Activated CD8-positive, alpha-beta T cell treated with anti-CD3 and anti-CD28 coated beads for 36 hours (primary cell): ENCODE measurements around the gene TRIM38. TPM values are rescaled to one million over a fixed set of nuclear protein-coding genes. Genes with fewer than 3 reads are reported as not detected.

Experiments
- ATAC-seq: fragments of 200-7000 bp; cut with Tn5 transposase; one replicate; pipeline ENCODE4 v1.10.0; 2021; ENCODE audit warnings: mild to moderate bottlenecking, moderate library complexity
- CTCF ChIA-PET: fragments of 350-600 bp; sonication (Branson Sonifier 250); formaldehyde crosslinking; loops from one replicate; lab custom pipeline; 2021; ENCODE audit warnings: antibody characterized with exemption; lab: Charles Lee
- POLR2A ChIA-PET: fragments of 350-600 bp; sonication (Branson Sonifier 250); formaldehyde crosslinking; loops from one replicate; lab custom pipeline; 2021; ENCODE audit warnings: antibody characterized with exemption; lab: Charles Lee
- DNase-seq: peaks from one replicate; pipeline ENCODE4 v3.0.0-alpha.2; 2020
- H3K27ac Mint-ChIP-seq: one replicate; pipeline ENCODE4 v1.8.0; 2021; ENCODE audit warnings: mild to moderate bottlenecking, mixed read lengths
- H3K27me3 Mint-ChIP-seq: one replicate; pipeline ENCODE4 v1.8.0; 2021; ENCODE audit warnings: mixed read lengths
- H3K36me3 Mint-ChIP-seq: one replicate; pipeline ENCODE4 v1.8.0; 2021; ENCODE audit warnings: low read depth, mixed read lengths
- H3K4me1 Mint-ChIP-seq: one replicate; pipeline ENCODE4 v1.8.0; 2021; ENCODE audit warnings: low read depth, mixed read lengths
- H3K4me3 Mint-ChIP-seq: one replicate; pipeline ENCODE4 v1.8.0; 2021; ENCODE audit warnings: mild to moderate bottlenecking, moderate library complexity, mixed read lengths
- H3K9me3 Mint-ChIP-seq: one replicate; pipeline ENCODE4 v1.8.0; 2021; ENCODE audit warnings: mixed read lengths
- intact Hi-C: fragments of 100-400 bp; cut with micrococcal nuclease; formaldehyde crosslinking; loops from one replicate; pipeline ENCODE4 v1.10.0; 2022
- total RNA-seq, 2 experiments: library from RNA; stranded (reverse); gene quantifications; one replicate each; pipeline ENCODE4 v1.2.3, GENCODE V29; 2021
- TF ChIP-seq, protein P1 (sequence below): fragments of 200-600 bp; IDR thresholded peaks from one replicate; pipeline ENCODE4 v1.8.0; 2022; ENCODE audit warnings: antibody characterized with exemption, mild to moderate bottlenecking

The TRIM38 gene
- total RNA-seq, 2 experiments from 2014 or later, result 8.0 to 8.3 TPM

DNA sequence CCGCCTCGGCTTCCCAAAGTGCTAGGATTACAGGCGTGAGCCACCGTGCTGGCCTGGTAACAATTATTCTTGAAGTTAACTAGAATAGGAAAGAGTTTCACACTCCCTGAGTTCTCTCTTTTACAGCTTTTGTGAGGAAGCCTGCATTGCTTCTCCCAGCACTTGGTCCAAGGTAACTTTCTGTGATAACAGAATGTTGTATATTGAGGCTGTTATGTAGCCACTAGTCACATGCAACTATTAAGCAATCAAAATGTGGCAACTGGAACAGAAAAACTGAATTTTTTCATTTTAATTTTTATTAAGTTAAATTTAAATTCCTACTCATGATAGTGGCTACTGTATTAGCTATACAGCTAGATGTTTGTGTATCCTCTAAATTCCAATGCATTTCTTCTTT lies 2.5 kb downstream of the TRIM38 start:
- no peak overlapping the region for H3K4me3 Mint-ChIP-seq
- H3K4me1 Mint-ChIP-seq, result peaks cover 72% of the 10 kb centered on the region
- H3K9me3 Mint-ChIP-seq, result peaks cover 11% of the 10 kb centered on the region
- H3K27ac Mint-ChIP-seq, result no peak overlapping the region
- H3K27me3 Mint-ChIP-seq, result no peaks in the 10 kb centered on the region
- intact Hi-C loops, result no loop called here
- DNase-seq (no peak), ATAC-seq (no peak)
- CTCF ChIA-PET, result interaction anchor here (1.9 kb wide), 1 partner anchor 27 kb away, joined by 20 read pairs; no protein-coding TSS in a partner anchor
- TF ChIP-seq, protein P1, sequence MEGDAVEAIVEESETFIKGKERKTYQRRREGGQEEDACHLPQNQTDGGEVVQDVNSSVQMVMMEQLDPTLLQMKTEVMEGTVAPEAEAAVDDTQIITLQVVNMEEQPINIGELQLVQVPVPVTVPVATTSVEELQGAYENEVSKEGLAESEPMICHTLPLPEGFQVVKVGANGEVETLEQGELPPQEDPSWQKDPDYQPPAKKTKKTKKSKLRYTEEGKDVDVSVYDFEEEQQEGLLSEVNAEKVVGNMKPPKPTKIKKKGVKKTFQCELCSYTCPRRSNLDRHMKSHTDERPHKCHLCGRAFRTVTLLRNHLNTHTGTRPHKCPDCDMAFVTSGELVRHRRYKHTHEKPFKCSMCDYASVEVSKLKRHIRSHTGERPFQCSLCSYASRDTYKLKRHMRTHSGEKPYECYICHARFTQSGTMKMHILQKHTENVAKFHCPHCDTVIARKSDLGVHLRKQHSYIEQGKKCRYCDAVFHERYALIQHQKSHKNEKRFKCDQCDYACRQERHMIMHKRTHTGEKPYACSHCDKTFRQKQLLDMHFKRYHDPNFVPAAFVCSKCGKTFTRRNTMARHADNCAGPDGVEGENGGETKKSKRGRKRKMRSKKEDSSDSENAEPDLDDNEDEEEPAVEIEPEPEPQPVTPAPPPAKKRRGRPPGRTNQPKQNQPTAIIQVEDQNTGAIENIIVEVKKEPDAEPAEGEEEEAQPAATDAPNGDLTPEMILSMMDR, result no peak
- H3K36me3 Mint-ChIP-seq, result peaks cover 57% of the 10 kb centered on the region
- POLR2A ChIA-PET, result interaction anchor here (0.6 to 1.5 kb wide), 3 partner anchors 52 to 156 kb away, joined by 3 to 5 read pairs (median 3); a partner anchor contains a TSS

DNA sequence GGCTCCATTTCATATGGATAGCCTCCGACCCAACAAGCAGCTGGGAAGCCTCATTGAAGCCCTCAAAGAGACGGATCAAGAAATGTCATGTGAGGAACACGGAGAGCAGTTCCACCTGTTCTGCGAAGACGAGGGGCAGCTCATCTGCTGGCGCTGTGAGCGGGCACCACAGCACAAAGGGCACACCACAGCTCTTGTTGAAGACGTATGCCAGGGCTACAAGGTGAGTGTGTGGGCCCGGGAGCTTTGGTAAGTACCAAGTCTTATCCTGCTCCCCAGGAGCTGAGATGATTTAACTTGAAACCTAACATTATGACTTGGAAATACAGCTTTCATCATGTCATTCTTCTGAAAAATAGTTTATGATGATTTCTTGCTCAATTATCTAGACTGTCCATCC lies 4.1 kb downstream of the TRIM38 start:
- DNase-seq, result no peak
- CTCF ChIA-PET, result interaction anchor here (1.0 to 3.0 kb wide), 5 partner anchors 9 to 410 kb away, joined by 3 to 20 read pairs (median 7); no protein-coding TSS in a partner anchor
- intact Hi-C loops, result no loop called here

DNA sequence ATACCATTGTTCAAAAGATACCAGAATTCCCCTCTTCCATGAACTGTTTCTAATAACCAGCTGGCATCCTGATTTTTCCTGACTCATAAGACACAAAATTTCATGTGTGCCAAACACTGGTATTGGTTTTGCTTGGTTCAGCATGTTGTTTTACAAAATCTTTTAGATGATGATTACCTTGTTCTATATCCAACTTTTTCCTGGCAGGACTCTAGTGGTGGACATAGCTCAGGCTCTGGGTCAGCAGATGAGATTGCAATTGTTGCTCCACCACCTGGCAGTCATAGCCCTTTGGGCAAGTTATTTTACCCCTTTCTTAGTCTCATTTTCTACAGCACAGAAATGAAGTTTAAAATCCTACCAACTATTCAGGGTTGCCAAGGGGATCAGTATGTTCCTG lies 6.2 kb downstream of the TRIM38 start:
- ChIA-PET CTCF (interaction anchor here (0.6 to 2.2 kb wide), 10 partner anchors 13 to 251 kb away, joined by 3 to 11 read pairs (median 4); a partner anchor contains a TSS), POLR2A (interaction anchor here (1.0 to 1.2 kb wide), 4 partner anchors 10 to 51 kb away, joined by 4 to 5 read pairs (median 4); a partner anchor contains a TSS)
- Mint-ChIP-seq H3K4me1 (peaks cover 61% of the 10 kb centered on the region), H3K9me3 (no peaks in the 10 kb centered on the region), H3K36me3 (peaks cover 75% of the 10 kb centered on the region), H3K27me3 (no peaks in the 10 kb centered on the region), H3K27ac (peak overlapping the region; percentile 36), H3K4me3 (no peak overlapping the region)
- TF ChIP-seq, protein P1, result no peak
- ATAC-seq (no peak), DNase-seq (no peak)
- intact Hi-C loops, result no loop called here

More for the DNA sequence above, 4.1 kb downstream of the TRIM38 start:
- H3K27ac Mint-ChIP-seq, result peak overlapping the region; percentile 21
- H3K4me3 Mint-ChIP-seq, result peak overlapping the region; percentile 42
- H3K27me3 Mint-ChIP-seq, result no peaks in the 10 kb centered on the region
- H3K9me3 Mint-ChIP-seq, result no peaks in the 10 kb centered on the region
- peaks cover 65% of the 10 kb centered on the region for H3K36me3 Mint-ChIP-seq
- no peak for ATAC-seq
- TF ChIP-seq, protein P1, result no peak
- POLR2A ChIA-PET, result interaction anchor here (0.9 to 1.4 kb wide), 4 partner anchors 9 to 54 kb away, joined by 3 to 10 read pairs (median 3); a partner anchor contains a TSS
- peaks cover 69% of the 10 kb centered on the region for H3K4me1 Mint-ChIP-seq

DNA sequence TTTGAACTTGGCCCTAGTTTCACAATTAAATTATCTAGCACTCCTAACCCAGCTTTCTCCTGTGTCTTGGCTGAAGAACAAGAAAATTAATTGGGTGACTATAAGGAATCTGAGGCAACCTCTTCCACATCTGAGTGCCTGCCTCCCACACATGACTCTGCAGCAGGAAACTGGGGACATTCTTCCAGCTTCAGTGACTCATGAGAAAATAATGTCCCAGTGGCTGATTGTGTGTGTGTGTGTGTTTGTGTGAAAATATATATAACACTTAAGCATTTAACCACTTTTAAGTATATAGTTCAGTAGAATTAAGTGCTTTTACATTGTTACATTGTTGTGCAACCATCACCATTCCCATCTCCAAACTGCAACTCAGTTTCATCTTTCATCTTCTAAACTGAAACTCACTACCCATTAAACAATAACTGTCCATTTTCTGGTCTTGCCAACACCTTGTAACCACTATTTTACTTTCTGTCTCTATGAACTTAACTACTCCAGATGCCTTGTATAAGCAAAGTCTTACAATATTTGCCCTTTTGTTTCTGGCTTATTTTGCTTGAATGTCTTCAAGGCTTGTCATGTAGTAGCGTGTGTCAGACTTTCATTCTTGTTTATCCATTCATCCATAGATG lies 8.7 kb downstream of the TRIM38 start:
- CTCF ChIA-PET, result interaction anchor here (1.0 to 1.8 kb wide), 5 partner anchors 21 to 225 kb away, joined by 3 to 8 read pairs (median 3); a partner anchor contains a TSS
- POLR2A ChIA-PET, result interaction anchor here (0.7 to 1.4 kb wide), 2 partner anchors 8 to 18 kb away, joined by 3 to 6 read pairs; partner anchors contain the start of gene TRIM38
- ATAC-seq, result no peak
- peak overlapping the region; percentile 72 for H3K27ac Mint-ChIP-seq
- peaks cover 73% of the 10 kb centered on the region for H3K36me3 Mint-ChIP-seq
- H3K4me3 Mint-ChIP-seq, result no peak overlapping the region
- no peaks in the 10 kb centered on the region for H3K9me3 Mint-ChIP-seq
- intact Hi-C loops, result no loop called here
- peaks cover 56% of the 10 kb centered on the region for H3K4me1 Mint-ChIP-seq
- DNase-seq, result no peak
- H3K27me3 Mint-ChIP-seq, result no peaks in the 10 kb centered on the region
- TF ChIP-seq, protein P1, result no peak

DNA sequence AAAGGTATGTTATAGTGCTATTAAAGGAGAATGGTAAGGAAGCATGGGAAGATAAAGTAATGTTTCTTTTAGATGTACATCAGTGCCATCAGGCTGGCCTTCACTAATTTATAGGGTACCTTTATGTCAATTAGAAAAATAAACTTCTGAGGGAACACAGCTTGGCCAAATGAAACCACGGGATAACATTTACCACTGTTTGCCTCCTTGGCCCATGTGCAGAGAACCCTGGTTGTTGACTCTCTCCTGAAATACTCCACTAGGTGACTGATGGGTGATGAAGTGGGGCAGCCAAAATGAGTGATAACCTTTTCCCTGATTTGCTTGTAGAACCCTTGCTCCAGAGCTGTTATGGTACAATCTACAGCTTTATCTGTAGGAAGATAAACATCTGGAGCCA lies 9.5 kb downstream of the TRIM38 start:
- CTCF ChIA-PET, result interaction anchor here (1.2 to 4.6 kb wide), 2 partner anchors 20 to 46 kb away, joined by 3 to 29 read pairs; a partner anchor contains a TSS
- POLR2A ChIA-PET, result interaction anchor here (0.5 to 2.0 kb wide), 3 partner anchors 9 to 45 kb away, joined by 3 to 10 read pairs (median 3); partner anchors contain the start of gene TRIM38
- no peak overlapping the region for H3K4me3 Mint-ChIP-seq
- TF ChIP-seq, protein P1, result no peak
- H3K27me3 Mint-ChIP-seq, result no peaks in the 10 kb centered on the region
- intact Hi-C loops, result no loop called here
- peaks cover 71% of the 10 kb centered on the region for H3K36me3 Mint-ChIP-seq
- no peak for ATAC-seq
- H3K9me3 Mint-ChIP-seq, result no peaks in the 10 kb centered on the region
- peaks cover 55% of the 10 kb centered on the region for H3K4me1 Mint-ChIP-seq
- H3K27ac Mint-ChIP-seq, result no peak overlapping the region
- DNase-seq, result no peak
